Endothelial cell of umbilical vein (primary cell): ENCODE data around the gene FBXO33. TPM values are rescaled to one million over a fixed set of nuclear protein-coding genes. Genes with fewer than 3 reads are reported as not detected.

Source experiments
- BruUV-seq: library from RNA; stranded (reverse); fragments of 400-500 nt; replicated peaks from 2 replicates; lab custom pipeline; 2021; lab: Mats Ljungman, UMichigan
- CTCF ChIA-PET: fragments of 300-600, 350-600 bp; sonication (Branson Sonifier 250); formaldehyde crosslinking; loops from one replicate; lab custom pipeline; 2021; ENCODE audit warnings: antibody characterized with exemption, inconsistent platforms; lab: Charles Lee
- POLR2A ChIA-PET: fragments of 300-600, 350-600 bp; sonication (Branson Sonifier 250); formaldehyde crosslinking; loops from one replicate; lab custom pipeline; 2021; ENCODE audit warnings: antibody characterized with exemption, inconsistent platforms; lab: Charles Lee
- DNase-seq: peaks from one replicate; pipeline ENCODE4 v3.0.0-alpha.2; 2011; ENCODE audit warnings: low read depth, low spot score
- FAIRE-seq: peaks from 2 replicates; lab custom pipeline; 2011; peaks lifted over from hg19 to GRCh38; lab: Jason Lieb, UNC
- H2AFZ ChIP-seq: 2 replicates; pipeline ENCODE4 v1.6.0; 2012; ENCODE audit warnings: low read depth, low read length, control low read depth, inconsistent platforms
- H3K27ac ChIP-seq: 2 replicates; pipeline ENCODE4 v1.5.1; 2011; ENCODE audit warnings: low read depth, mild to moderate bottlenecking, control low read depth, low read length, moderate library complexity; ENCODE audit not compliant: insufficient read depth
- H3K27me3 ChIP-seq, 2 experiments: 2 replicates each; pipeline versions ENCODE4 v1.6.0 to v1.6.1; 2011; ENCODE audit warnings: low read length in 2 of 2, mixed read lengths in 1 of 2; ENCODE audit not compliant: control insufficient read depth in 2 of 2, insufficient read depth in 2 of 2
- H3K36me3 ChIP-seq, 2 experiments: 2 replicates in 1 of 2; 3 replicates in 1 of 2; pipeline ENCODE4 v1.5.1; 2011; ENCODE audit warnings: low read length in 2 of 2, mild to moderate bottlenecking in 1 of 2, moderate library complexity in 1 of 2; ENCODE audit not compliant: control insufficient read depth in 2 of 2, insufficient read depth in 2 of 2; ENCODE audit errors: extremely low read depth in 1 of 2
- H3K4me1 ChIP-seq: 3 replicates; pipeline ENCODE4 v1.5.1; 2011; ENCODE audit warnings: mild to moderate bottlenecking, low read length; ENCODE audit not compliant: control insufficient read depth, insufficient read depth; ENCODE audit errors: extremely low read depth
- H3K4me2 ChIP-seq: 2 replicates; pipeline ENCODE4 v1.6.1; 2011; ENCODE audit warnings: low read length, control low read depth, mixed read lengths; ENCODE audit not compliant: insufficient read depth
- H3K4me3 ChIP-seq, 3 experiments: fragments of 200-600 bp in 1 of 3; sonication (generic), shearing (Covaris generic) in 1 of 3; replicated peaks in 1 of 3; 2 replicates each; pipeline ENCODE4 v1.5.1; 2011 to 2016; ENCODE audit warnings: control low read depth in 3 of 3, low read length in 3 of 3, mild to moderate bottlenecking in 2 of 3, inconsistent platforms in 1 of 3, low read depth in 1 of 3, moderate library complexity in 1 of 3; ENCODE audit not compliant: insufficient read depth in 1 of 3
- H3K79me2 ChIP-seq: 2 replicates; pipeline ENCODE4 v1.6.0; 2012; ENCODE audit warnings: low read length, inconsistent platforms; ENCODE audit not compliant: control insufficient read depth, insufficient read depth
- H3K9ac ChIP-seq: replicated peaks from 2 replicates; pipeline ENCODE3; 2011; ENCODE audit warnings: low read length, control low read depth; ENCODE audit not compliant: insufficient read depth; ENCODE audit errors: extremely low read depth
- H3K9me1 ChIP-seq: replicated peaks from 3 replicates; pipeline ENCODE4 v1.6.0; 2011; ENCODE audit warnings: mild to moderate bottlenecking, low read length; ENCODE audit not compliant: control insufficient read depth, insufficient read depth; ENCODE audit errors: extremely low read depth
- H3K9me3 ChIP-seq: replicated peaks from 2 replicates; pipeline ENCODE4 v1.5.1; 2012; ENCODE audit warnings: low read length, inconsistent platforms; ENCODE audit not compliant: control insufficient read depth, insufficient read depth
- H4K20me1 ChIP-seq: replicated peaks from 2 replicates; pipeline ENCODE3; 2011; ENCODE audit warnings: mild to moderate bottlenecking, low read length; ENCODE audit not compliant: control insufficient read depth, insufficient read depth; ENCODE audit errors: extremely low read depth
- FOS ChIP-seq: IDR thresholded peaks from 2 replicates; pipeline ENCODE4 v1.6.1; 2011; ENCODE audit warnings: mild to moderate bottlenecking, low read length, moderate library complexity, borderline replicate concordance; ENCODE audit not compliant: insufficient read depth
- GATA2 ChIP-seq: IDR thresholded peaks from 2 replicates; pipeline ENCODE4 v1.7.0; 2011; ENCODE audit warnings: low read depth, mild to moderate bottlenecking, moderate library complexity, mixed read lengths, low read length; ENCODE audit not compliant: insufficient read length, insufficient read depth
- JUN ChIP-seq: IDR thresholded peaks from 2 replicates; pipeline ENCODE4 v1.6.1; 2011; ENCODE audit warnings: borderline replicate concordance, low read depth; ENCODE audit not compliant: insufficient read length, insufficient read depth
- POLR2A ChIP-seq: IDR thresholded peaks from 2 replicates; pipeline ENCODE4 v1.6.1; 2012; ENCODE audit warnings: low read depth, mild to moderate bottlenecking, control low read depth, low read length
- POLR2AphosphoS5 ChIP-seq: IDR thresholded peaks from 2 replicates; pipeline ENCODE4 v1.6.1; 2012; ENCODE audit warnings: low read depth, mild to moderate bottlenecking, control low read depth, low read length, moderate library complexity; ENCODE audit not compliant: insufficient read depth
- dilution Hi-C: fragments of 300-500 bp; cut with MboI; formaldehyde crosslinking; loops from one replicate; pipeline ENCODE4 v1.15.0; 2019; ENCODE audit warnings: low sequenced_read_pairs; ENCODE audit not compliant: extremely low pct_ligation_motif_present
- intact Hi-C: fragments of 100-400 bp; cut with micrococcal nuclease; formaldehyde crosslinking; loops from one replicate; pipeline ENCODE4 v1.10.0; 2022
- polyA plus RNA-seq, 4 experiments: library from polyadenylated mRNA; depleted of rRNA in 3 of 4; stranded (reverse) in 3 of 4; unstranded in 1 of 4; fragments of >200 nt; gene quantifications; 2 replicates each; pipeline versions ENCODE4 v1.2.1 to v1.2.3, GENCODE V29; 2011 to 2012; ENCODE audit warnings: missing spikeins in 1 of 4
- total RNA-seq: library from RNA; stranded (reverse); gene quantifications from 2 replicates; pipeline ENCODE4 v1.2.3, GENCODE V29; 2021
- TF ChIP-seq, protein P1 (sequence below): IDR thresholded peaks from 2 replicates; pipeline ENCODE4 v1.6.1; 2011; ENCODE audit not compliant: insufficient read depth, insufficient read length
- TF ChIP-seq, protein P2 (sequence below), 2 donors: IDR thresholded peaks; 1 replicate in 1 of 2; 2 replicates in 1 of 2; pipeline ENCODE4 v1.5.1; 2011; ENCODE audit warnings: low read length in 2 of 2, mild to moderate bottlenecking in 2 of 2, moderate library complexity in 2 of 2, control low read depth in 1 of 2, inconsistent platforms in 1 of 2, low read depth in 1 of 2; ENCODE audit not compliant: insufficient read depth in 1 of 2; ENCODE audit errors: extremely low read depth in 1 of 2

The FBXO33 gene
- total and polyA plus RNA-seq, 2 donors (not counting 3 experiments of a cell fraction or from before 2014, with no cell fraction given) = 4.2 to 5.0 TPM

DNA sequence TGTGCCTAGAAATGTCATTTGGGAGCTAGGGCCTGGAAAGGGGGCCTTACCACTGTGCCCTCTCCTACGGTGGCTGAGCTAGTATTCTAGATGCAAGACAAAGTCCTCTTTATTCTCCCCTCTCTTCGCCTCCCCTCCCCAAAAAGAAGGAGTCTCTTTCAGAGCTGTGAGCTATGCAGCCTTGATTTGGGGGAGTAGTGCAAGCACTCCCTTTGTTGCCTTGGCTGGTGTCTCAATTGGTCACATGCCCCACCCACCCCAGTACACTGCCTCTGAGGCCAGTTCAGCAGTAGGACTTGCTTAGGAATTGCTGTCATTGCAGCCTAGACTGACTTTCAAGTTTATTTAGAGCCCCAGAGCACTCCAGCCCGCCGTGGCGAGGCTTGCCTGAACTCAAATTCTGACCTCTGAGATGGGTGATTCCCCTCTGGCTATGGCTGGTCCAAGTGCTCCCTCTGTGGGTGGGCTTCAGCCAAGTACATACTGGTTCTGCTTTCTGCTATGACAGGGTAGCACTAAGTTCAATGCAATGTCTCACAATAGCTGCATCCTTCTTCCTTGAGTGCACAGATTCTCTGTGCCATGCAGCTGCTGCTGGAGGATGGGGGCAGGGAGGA lies 37.0 kb upstream of the FBXO33 start:
- H3K79me2 ChIP-seq = no peaks in the 10 kb centered on the region
- H3K9me1 ChIP-seq = no peaks in the 10 kb centered on the region
- BruUV-seq = no TSS peak
- H3K4me1 ChIP-seq = no peaks in the 10 kb centered on the region
- no peak overlapping the region for H3K9ac ChIP-seq
- TF ChIP-seq, protein P1, sequence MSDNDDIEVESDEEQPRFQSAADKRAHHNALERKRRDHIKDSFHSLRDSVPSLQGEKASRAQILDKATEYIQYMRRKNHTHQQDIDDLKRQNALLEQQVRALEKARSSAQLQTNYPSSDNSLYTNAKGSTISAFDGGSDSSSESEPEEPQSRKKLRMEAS = no peak
- TF ChIP-seq POLR2AphosphoS5 = no peak
- TF ChIP-seq JUN = no peak
- TF ChIP-seq FOS = no peak
- no peak for TF ChIP-seq POLR2A
- TF ChIP-seq, protein P2, sequence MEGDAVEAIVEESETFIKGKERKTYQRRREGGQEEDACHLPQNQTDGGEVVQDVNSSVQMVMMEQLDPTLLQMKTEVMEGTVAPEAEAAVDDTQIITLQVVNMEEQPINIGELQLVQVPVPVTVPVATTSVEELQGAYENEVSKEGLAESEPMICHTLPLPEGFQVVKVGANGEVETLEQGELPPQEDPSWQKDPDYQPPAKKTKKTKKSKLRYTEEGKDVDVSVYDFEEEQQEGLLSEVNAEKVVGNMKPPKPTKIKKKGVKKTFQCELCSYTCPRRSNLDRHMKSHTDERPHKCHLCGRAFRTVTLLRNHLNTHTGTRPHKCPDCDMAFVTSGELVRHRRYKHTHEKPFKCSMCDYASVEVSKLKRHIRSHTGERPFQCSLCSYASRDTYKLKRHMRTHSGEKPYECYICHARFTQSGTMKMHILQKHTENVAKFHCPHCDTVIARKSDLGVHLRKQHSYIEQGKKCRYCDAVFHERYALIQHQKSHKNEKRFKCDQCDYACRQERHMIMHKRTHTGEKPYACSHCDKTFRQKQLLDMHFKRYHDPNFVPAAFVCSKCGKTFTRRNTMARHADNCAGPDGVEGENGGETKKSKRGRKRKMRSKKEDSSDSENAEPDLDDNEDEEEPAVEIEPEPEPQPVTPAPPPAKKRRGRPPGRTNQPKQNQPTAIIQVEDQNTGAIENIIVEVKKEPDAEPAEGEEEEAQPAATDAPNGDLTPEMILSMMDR (IDR thresholded peaks at IDR 0.05; ENCODE audit: extremely low read depth in 1 of 2, insufficient read depth in 1 of 2, low read depth in 1 of 2, low read length in 2 of 2) = peak in 1 of 2 donors; percentile 22
- no peak for TF ChIP-seq GATA2
- no peaks in the 10 kb centered on the region for H4K20me1 ChIP-seq
- no peaks in the 10 kb centered on the region for H3K27me3 ChIP-seq
- no peak overlapping the region for H3K4me3 ChIP-seq
- H3K4me2 ChIP-seq = no peak overlapping the region
- H3K36me3 ChIP-seq = no peaks in the 10 kb centered on the region
- intact Hi-C loops (no loop called here), dilution Hi-C loops (no loop called here)
- POLR2A ChIA-PET = no interaction called here
- FAIRE-seq (no peak), DNase-seq (peak; percentile 11)
- CTCF ChIA-PET = no interaction called here
- H3K9me3 ChIP-seq = no peaks in the 10 kb centered on the region
- no peak overlapping the region for H2AFZ ChIP-seq
- no peak overlapping the region for H3K27ac ChIP-seq
